ENCODE measurements around the gene DYSF.

- TF ChIP-seq, protein P1, sequence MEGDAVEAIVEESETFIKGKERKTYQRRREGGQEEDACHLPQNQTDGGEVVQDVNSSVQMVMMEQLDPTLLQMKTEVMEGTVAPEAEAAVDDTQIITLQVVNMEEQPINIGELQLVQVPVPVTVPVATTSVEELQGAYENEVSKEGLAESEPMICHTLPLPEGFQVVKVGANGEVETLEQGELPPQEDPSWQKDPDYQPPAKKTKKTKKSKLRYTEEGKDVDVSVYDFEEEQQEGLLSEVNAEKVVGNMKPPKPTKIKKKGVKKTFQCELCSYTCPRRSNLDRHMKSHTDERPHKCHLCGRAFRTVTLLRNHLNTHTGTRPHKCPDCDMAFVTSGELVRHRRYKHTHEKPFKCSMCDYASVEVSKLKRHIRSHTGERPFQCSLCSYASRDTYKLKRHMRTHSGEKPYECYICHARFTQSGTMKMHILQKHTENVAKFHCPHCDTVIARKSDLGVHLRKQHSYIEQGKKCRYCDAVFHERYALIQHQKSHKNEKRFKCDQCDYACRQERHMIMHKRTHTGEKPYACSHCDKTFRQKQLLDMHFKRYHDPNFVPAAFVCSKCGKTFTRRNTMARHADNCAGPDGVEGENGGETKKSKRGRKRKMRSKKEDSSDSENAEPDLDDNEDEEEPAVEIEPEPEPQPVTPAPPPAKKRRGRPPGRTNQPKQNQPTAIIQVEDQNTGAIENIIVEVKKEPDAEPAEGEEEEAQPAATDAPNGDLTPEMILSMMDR (conservative IDR thresholded peaks at IDR 0.05), result no peak
- TF ChIP-seq ZFX (IDR thresholded peaks at IDR 0.05), result no peak
Measured at GRCh38 chr2:71691747-71692441, 238.5 kb downstream of the DYSF start.

Measured in C4-2B (cell line).